ENCODE measurements around the gene IMPDH1.

- TF ChIP-seq, protein P1, sequence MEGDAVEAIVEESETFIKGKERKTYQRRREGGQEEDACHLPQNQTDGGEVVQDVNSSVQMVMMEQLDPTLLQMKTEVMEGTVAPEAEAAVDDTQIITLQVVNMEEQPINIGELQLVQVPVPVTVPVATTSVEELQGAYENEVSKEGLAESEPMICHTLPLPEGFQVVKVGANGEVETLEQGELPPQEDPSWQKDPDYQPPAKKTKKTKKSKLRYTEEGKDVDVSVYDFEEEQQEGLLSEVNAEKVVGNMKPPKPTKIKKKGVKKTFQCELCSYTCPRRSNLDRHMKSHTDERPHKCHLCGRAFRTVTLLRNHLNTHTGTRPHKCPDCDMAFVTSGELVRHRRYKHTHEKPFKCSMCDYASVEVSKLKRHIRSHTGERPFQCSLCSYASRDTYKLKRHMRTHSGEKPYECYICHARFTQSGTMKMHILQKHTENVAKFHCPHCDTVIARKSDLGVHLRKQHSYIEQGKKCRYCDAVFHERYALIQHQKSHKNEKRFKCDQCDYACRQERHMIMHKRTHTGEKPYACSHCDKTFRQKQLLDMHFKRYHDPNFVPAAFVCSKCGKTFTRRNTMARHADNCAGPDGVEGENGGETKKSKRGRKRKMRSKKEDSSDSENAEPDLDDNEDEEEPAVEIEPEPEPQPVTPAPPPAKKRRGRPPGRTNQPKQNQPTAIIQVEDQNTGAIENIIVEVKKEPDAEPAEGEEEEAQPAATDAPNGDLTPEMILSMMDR (IDR thresholded peaks at IDR 0.05; ENCODE audit: low read depth, low read length) = no peak
- no peak for TF ChIP-seq EZH2phosphoT487 (IDR thresholded peaks at IDR 0.05; ENCODE audit: low read depth)
These were observed 6.1 kb downstream of the IMPDH1 start for GRCh38 chr7:128403676-128404075.
